Measurements from ENCODE around the gene PARN. TPM values are rescaled to one million over a fixed set of nuclear protein-coding genes. Genes with fewer than 3 reads are reported as not detected.

PARN gene
- total and polyA plus RNA-seq, 2 experiments from 2014 or later: 32.5 to 61.3 TPM

GRCh38 chr16:14576069-14576468 lies 54.0 kb downstream of the PARN start:
- Histone ChIP-seq H3F3A (replicated peaks; ENCODE audit: low read depth) (no peaks in the 10 kb centered on the region), H3K4me1 (ENCODE audit: insufficient read depth) (no peaks in the 10 kb centered on the region), H3K79me2 (replicated peaks; ENCODE audit: insufficient read depth) (no peaks in the 10 kb centered on the region), H3K36me3 (ENCODE audit: insufficient read depth) (peaks cover 26% of the 10 kb centered on the region), H3K9me2 (ENCODE audit: insufficient read depth) (no peaks in the 10 kb centered on the region), H3K4me2 (no peak overlapping the region), H4K20me1 (replicated peaks; ENCODE audit: insufficient read depth) (peaks cover 7% of the 10 kb centered on the region), H2AFZ (no peak overlapping the region), H3K27me3 (ENCODE audit: insufficient read depth) (no peaks in the 10 kb centered on the region), H3K4me3 (no peak overlapping the region), H3K27ac (ENCODE audit: low read depth) (no peak overlapping the region)
- H3K36me3 Mint-ChIP-seq (ENCODE audit: low read depth): peaks cover 75% of the 10 kb centered on the region
- ATAC-seq (no peak), DNase-seq (ENCODE audit: low spot score) (no peak)
- TF ChIP-seq CREB1 (CRISPR knock-in tag; IDR thresholded peaks at IDR 0.05; ENCODE audit: low read depth) (no peak), POLR2AphosphoS5 (IDR thresholded peaks at IDR 0.05; ENCODE audit: low read depth) (no peak), EZH2 (IDR thresholded peaks at IDR 0.05; ENCODE audit: low read depth, unreplicated experiment) (no peak), REST (IDR thresholded peaks at IDR 0.05; ENCODE audit: unreplicated experiment) (no peak), ZNF114 (CRISPR knock-in tag; IDR thresholded peaks at IDR 0.05) (no peak), JUNB (IDR thresholded peaks at IDR 0.05; ENCODE audit: unreplicated experiment) (no peak), ETS1 (IDR thresholded peaks at IDR 0.05) (no peak), STAT1 (IDR thresholded peaks at IDR 0.05; ENCODE audit: unreplicated experiment) (no peak), CTCF (conservative IDR thresholded peaks at IDR 0.05; ENCODE audit: low read depth in 2 of 2) (no peak), EZH2phosphoT487 (IDR thresholded peaks at IDR 0.05; ENCODE audit: unreplicated experiment) (no peak), ZNF462 (CRISPR knock-in tag; IDR thresholded peaks at IDR 0.05) (no peak), ZNF331 (CRISPR knock-in tag; IDR thresholded peaks at IDR 0.05; ENCODE audit: low read depth) (no peak)
- H3K27me3 Mint-ChIP-seq (ENCODE audit: insufficient read depth, low read depth, poor library complexity): no peaks in the 10 kb centered on the region
- H3K4me1 Mint-ChIP-seq: peaks cover 6% of the 10 kb centered on the region; the same call in 2 of the 3 replicates
- H3K27ac Mint-ChIP-seq: no peak overlapping the region
- peaks cover 23% of the 10 kb centered on the region for H3K9me3 Mint-ChIP-seq
- H3K4me3 Mint-ChIP-seq: no peak overlapping the region

All from GM23338 (cell line).